GM18499 (cell line): ENCODE measurements around the gene MARK1.

ENCODE experiments used
- ATAC-seq: cut with Tn5 transposase; IDR thresholded peaks from one replicate; pipeline ENCODE4 v1.9.1; 2021; ENCODE audit warnings: moderate number of reproducible peaks; ENCODE audit not compliant: insufficient read depth, unreplicated experiment

MARK1 gene

DNA sequence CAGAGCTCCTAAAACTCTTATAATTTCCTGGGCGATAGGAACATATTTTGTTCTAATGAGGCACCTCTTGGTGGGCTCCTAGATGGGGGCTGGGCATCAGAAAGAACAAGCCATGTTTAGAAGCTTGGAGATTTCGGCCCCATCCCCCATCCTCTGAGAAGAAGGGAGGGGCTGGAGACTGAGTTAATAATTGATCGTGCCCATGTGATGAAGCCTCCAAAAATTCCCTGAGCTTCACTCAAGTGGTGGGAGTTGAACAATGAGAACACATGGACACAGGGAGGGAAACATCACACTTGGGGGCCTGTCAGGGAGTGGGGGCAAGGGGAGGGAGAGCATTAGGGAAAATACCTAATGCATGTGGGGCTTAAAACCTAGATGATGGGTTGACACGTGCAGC, 180.3 kb downstream of the MARK1 start:
- no peak for ATAC-seq

DNA sequence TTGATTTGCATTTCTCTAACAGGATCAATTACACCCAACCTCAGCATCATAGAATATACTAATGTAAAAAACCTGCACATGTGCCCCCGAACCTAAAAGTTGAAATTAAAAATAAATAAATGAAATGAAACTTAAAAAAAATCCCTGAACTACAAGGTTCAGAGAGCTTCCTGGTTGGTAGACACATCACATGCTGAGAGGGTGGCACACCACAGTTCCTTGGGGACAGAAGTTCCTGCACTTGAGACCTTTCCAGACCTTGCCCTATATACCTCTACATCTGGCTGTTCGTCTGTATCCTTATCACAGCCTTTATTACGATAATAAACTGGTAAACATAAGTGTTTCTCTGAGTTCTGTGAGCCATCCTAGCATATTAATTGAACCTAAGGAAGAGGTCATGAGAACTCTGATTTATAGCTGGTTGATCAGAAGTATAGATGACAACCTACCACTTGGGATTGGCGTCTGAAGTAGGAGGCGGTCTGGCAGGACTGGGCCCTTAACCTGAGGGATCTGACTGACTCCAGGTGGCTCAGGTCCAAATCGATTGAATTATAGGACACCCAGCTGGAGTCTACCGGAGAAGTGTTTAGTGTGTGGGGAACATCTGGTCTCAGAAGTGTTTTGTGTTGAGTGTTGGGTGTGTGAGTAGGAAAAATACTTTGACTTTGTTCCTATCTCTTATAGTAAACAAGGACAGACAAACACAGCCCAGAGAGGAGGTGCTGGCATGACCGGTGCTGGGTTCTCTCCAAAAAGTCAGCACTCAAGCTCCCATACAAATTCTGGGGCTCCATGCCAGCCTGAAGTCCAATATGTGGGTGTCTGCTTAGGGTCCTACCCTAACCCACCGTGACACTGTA, 181.2 kb downstream of the MARK1 start:
- ATAC-seq: no peak

DNA sequence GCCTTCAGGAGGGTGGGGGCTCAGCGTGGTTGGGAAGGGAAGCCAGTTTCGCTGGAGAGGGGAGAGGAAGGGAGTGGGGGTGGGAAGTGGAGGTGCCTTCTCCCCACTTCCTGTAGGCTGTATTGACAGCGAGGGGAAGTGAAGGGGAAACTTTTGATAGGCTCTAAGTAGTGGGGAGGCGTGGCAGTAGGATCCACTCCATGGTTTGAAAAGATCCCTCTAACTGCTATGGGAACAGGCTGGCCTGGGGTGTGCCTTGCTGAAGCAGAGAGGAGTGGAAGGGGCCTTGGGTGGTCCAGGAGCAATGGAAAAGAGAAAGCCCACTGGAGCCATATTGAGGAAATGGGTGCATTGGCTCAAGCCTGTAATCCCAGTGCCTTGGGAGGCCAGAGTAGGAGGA, 182.4 kb downstream of the MARK1 start:
- ATAC-seq: no peak

DNA sequence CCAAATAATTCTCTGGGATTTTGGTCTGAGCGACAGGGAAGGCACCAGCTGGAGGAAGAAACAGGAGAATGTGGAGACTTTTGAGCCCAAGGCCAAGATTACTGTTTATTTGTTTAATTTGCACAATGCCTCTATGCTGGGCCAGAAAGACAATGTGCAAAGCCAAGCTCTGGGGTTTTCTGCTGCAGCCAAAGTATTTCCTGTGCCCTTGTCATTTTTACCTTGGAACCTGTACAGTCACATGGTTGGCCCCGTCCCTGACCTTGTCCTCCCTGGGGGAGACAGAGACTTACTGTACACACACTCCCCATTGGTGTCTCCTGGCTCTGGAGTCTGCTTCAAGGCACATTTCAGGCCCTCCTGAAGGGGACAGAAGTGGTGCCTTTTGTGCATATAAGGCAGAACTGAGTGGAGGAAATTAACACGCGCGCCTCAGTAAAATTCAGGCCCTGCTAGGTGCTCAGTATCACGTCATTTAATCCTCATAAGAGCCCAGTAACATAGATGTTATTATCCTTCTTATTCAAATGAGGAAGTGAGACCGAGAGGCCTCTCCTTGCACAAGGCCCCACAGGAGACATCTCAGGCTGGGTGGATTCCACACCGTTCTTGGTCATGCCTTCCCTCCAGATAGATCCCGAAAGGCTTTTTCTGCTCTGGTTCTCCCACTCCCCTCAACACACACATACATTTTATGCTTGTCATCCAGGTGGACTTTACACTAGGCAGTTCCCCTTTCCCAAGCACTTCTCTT, 183.3 kb downstream of the MARK1 start:
- ATAC-seq: peak; percentile 72
